ENCODE data around the gene GBX1.
A peak's percentile ranks its signal among the peaks of the same experiment; 100 is the strongest.

GBX1 gene

GRCh38 chr7:151173386-151174245 is 6.1 kb upstream of the GBX1 start:
- intact Hi-C loops (cut with micrococcal nuclease) = loop anchor here (2.0 to 5.0 kb wide), 2 partner anchors 51 to 275 kb away; no protein-coding TSS in a partner anchor
- peaks cover 7% of the 10 kb centered on the region for H3K4me1 Mint-ChIP-seq (ENCODE audit: low read depth)
- H3K36me3 Mint-ChIP-seq (ENCODE audit: low read depth) = no peaks in the 10 kb centered on the region
- peaks cover 85% of the 10 kb centered on the region for H3K27me3 Mint-ChIP-seq
- H3K4me3 Mint-ChIP-seq = no peak overlapping the region
- H3K9me3 Mint-ChIP-seq = no peaks in the 10 kb centered on the region
- no peak overlapping the region for H3K27ac Mint-ChIP-seq

- intact Hi-C loops (cut with micrococcal nuclease) = loop anchor here (1.0 to 5.0 kb wide), 3 partner anchors 50 to 274 kb away; no protein-coding TSS in a partner anchor
- Mint-ChIP-seq H3K9me3 (no peaks in the 10 kb centered on the region), H3K27ac (no peak overlapping the region), H3K36me3 (ENCODE audit: low read depth) (no peaks in the 10 kb centered on the region), H3K4me3 (no peak overlapping the region), H3K4me1 (ENCODE audit: low read depth) (peaks cover 13% of the 10 kb centered on the region), H3K27me3 (peaks cover 83% of the 10 kb centered on the region)
Observed at GRCh38 chr7:151172273-151173141, 5.0 kb upstream of the GBX1 start.

GRCh38 chr7:151168787-151169162 is 1.3 kb upstream of the GBX1 start:
- peaks cover 13% of the 10 kb centered on the region for H3K4me1 Mint-ChIP-seq (ENCODE audit: low read depth)
- intact Hi-C loops (cut with micrococcal nuclease) = loop anchor here (10.0 kb wide), 1 partner anchor 136 kb away; no protein-coding TSS in a partner anchor
- H3K4me3 Mint-ChIP-seq = peak overlapping the region; percentile 22
- H3K36me3 Mint-ChIP-seq (ENCODE audit: low read depth) = no peaks in the 10 kb centered on the region
- H3K27ac Mint-ChIP-seq = no peak overlapping the region
- peaks cover 58% of the 10 kb centered on the region for H3K27me3 Mint-ChIP-seq
- no peaks in the 10 kb centered on the region for H3K9me3 Mint-ChIP-seq

DNA sequence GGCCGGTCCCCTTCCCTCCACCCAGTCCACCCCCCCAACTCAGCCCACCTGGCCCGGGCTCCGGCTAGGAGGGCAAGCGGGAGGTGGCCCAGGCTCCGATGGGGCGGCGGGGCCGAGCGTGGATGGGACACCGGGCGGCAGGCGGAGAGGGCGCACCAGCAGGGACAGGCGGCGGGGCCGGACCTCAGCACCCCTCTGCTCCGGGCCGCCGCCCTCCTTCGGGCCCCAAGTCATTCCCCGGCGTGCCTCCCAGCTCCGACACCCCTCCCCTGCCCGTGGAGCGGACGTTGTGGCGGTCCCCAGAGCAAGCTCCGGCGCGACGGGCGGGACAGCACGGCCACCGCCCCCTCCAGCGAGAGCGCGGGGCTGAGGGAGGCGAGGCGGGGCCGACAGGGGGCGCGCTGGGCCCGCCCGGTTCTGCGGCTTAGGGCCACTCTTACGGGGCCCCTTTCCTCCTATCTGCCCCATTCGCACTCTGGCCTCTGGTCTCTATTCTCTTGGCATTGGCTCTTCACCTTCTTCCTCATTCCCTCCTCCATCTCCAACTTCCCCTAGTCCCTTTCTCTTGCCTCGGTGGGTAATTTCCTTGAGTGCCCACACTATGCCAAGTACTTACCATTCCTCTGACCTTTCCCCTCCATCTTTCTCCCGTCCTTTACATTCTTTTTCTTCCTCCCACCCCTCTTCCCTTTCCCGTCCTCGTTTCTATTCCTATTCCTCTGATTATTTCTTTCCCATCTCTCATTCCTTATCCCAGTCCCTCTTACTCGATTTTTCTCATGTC is 701 bp upstream of the GBX1 start:
- Mint-ChIP-seq H3K4me3 (peak overlapping the region; percentile 22), H3K27me3 (peaks cover 52% of the 10 kb centered on the region), H3K27ac (no peak overlapping the region), H3K36me3 (ENCODE audit: low read depth) (no peaks in the 10 kb centered on the region), H3K4me1 (ENCODE audit: low read depth) (peaks cover 13% of the 10 kb centered on the region), H3K9me3 (no peaks in the 10 kb centered on the region)
- intact Hi-C loops (cut with micrococcal nuclease) = loop anchor here (10.0 kb wide), 1 partner anchor 137 kb away; no protein-coding TSS in a partner anchor

- intact Hi-C loops (cut with micrococcal nuclease) = loop anchor here (10.0 kb wide), 1 partner anchor 138 kb away; no protein-coding TSS in a partner anchor
- Mint-ChIP-seq H3K4me1 (ENCODE audit: low read depth) (peaks cover 9% of the 10 kb centered on the region), H3K4me3 (peak overlapping the region; percentile 62), H3K9me3 (no peaks in the 10 kb centered on the region), H3K36me3 (ENCODE audit: low read depth) (no peaks in the 10 kb centered on the region), H3K27me3 (peaks cover 37% of the 10 kb centered on the region), H3K27ac (no peak overlapping the region)
Observed at GRCh38 chr7:151166629-151167196, 781 bp downstream of the GBX1 start.

DNA sequence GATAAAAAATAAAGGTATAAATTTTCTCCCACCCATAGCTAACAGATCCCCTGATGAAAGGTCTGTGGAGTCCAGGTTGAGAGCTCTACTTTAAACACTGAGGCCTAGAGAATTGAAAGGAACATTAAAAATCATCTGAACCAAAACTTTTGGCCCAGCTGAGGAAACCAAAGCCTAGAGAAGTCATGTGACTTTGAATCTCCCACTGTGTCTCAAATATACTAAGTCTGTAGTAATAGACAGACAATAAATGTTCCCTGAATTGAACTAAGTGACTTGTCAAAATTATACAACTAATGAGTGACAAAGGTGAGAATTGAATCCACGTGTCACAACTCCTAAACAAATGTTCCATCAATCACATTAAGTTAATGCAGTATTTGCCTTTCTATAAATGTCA is 5.7 kb downstream of the GBX1 start:
- Mint-ChIP-seq H3K36me3 (ENCODE audit: low read depth) (no peaks in the 10 kb centered on the region), H3K27ac (no peak overlapping the region), H3K9me3 (no peaks in the 10 kb centered on the region), H3K27me3 (peaks cover 17% of the 10 kb centered on the region), H3K4me3 (no peak overlapping the region), H3K4me1 (ENCODE audit: low read depth) (no peaks in the 10 kb centered on the region)
- intact Hi-C loops (cut with micrococcal nuclease) = loop anchor here (10.0 kb wide), 1 partner anchor 143 kb away; no protein-coding TSS in a partner anchor

DNA sequence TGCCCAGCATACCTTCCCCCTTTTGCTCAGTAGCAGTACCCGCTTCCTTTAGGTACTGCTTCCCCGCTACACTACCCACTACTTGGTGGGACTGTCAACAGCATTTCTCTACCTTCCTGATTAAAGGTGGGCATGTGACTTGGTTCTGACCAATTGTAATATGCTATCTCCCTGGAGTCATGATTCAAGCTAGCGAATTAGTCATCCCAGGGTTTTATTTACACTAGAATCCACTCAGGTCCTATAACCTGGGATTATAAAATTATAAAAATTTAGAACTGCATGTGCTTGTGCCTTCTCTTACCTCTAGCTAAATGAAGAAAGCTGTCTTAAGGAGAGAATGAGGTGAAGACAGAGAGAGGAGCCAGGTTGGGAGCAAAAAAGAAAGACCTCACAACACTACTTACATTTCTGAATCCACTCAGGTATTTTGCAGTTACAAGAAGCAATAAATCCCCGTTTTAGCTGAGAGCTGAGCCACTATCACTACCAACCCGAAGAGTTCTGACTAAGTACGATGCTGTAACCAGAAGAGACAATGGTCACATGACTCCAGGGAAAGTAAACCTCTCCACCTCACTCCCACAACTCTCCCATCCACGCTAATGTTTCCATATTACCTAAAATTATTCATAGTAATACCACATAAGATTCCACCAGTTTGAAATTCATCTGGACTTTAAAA is 9.7 kb downstream of the GBX1 start:
- no peaks in the 10 kb centered on the region for H3K4me1 Mint-ChIP-seq (ENCODE audit: low read depth)
- H3K36me3 Mint-ChIP-seq (ENCODE audit: low read depth) = no peaks in the 10 kb centered on the region
- no peak overlapping the region for H3K27ac Mint-ChIP-seq
- H3K4me3 Mint-ChIP-seq = no peak overlapping the region
- H3K27me3 Mint-ChIP-seq = peaks cover 32% of the 10 kb centered on the region
- intact Hi-C loops (cut with micrococcal nuclease) = no loop called here
- H3K9me3 Mint-ChIP-seq = no peaks in the 10 kb centered on the region

- Mint-ChIP-seq H3K4me3 (no peak overlapping the region), H3K4me1 (ENCODE audit: low read depth) (peaks cover 4% of the 10 kb centered on the region), H3K27me3 (peaks cover 34% of the 10 kb centered on the region), H3K9me3 (no peaks in the 10 kb centered on the region), H3K36me3 (ENCODE audit: low read depth) (no peaks in the 10 kb centered on the region), H3K27ac (no peak overlapping the region)
- intact Hi-C loops (cut with micrococcal nuclease) = no loop called here
Observed at GRCh38 chr7:151152643-151153513, 14.6 kb downstream of the GBX1 start.

DNA sequence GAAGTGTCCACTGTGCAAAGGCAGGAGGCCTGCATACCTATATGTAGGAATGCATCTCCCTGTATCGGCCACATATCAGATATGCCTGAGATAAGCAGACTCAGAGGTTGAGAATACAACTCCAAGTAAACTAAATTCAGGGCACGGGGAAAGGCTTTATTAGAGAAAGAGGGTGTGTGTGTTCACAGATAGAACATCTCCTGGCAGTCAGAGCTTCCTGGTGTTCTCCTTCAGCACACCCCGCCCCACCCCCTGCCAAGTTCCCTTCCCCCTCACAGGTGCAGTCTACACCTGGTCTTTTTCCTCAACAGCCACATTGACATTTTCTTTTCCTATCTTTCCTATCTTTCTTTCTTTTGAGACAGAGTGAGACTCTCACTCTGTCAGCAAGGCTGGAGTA is 17.1 kb downstream of the GBX1 start:
- intact Hi-C loops (cut with micrococcal nuclease) = no loop called here
- peaks cover 17% of the 10 kb centered on the region for H3K27me3 Mint-ChIP-seq
- no peak overlapping the region for H3K4me3 Mint-ChIP-seq
- no peaks in the 10 kb centered on the region for H3K9me3 Mint-ChIP-seq
- H3K4me1 Mint-ChIP-seq (ENCODE audit: low read depth) = peaks cover 4% of the 10 kb centered on the region
- no peaks in the 10 kb centered on the region for H3K36me3 Mint-ChIP-seq (ENCODE audit: low read depth)
- no peak overlapping the region for H3K27ac Mint-ChIP-seq

DNA sequence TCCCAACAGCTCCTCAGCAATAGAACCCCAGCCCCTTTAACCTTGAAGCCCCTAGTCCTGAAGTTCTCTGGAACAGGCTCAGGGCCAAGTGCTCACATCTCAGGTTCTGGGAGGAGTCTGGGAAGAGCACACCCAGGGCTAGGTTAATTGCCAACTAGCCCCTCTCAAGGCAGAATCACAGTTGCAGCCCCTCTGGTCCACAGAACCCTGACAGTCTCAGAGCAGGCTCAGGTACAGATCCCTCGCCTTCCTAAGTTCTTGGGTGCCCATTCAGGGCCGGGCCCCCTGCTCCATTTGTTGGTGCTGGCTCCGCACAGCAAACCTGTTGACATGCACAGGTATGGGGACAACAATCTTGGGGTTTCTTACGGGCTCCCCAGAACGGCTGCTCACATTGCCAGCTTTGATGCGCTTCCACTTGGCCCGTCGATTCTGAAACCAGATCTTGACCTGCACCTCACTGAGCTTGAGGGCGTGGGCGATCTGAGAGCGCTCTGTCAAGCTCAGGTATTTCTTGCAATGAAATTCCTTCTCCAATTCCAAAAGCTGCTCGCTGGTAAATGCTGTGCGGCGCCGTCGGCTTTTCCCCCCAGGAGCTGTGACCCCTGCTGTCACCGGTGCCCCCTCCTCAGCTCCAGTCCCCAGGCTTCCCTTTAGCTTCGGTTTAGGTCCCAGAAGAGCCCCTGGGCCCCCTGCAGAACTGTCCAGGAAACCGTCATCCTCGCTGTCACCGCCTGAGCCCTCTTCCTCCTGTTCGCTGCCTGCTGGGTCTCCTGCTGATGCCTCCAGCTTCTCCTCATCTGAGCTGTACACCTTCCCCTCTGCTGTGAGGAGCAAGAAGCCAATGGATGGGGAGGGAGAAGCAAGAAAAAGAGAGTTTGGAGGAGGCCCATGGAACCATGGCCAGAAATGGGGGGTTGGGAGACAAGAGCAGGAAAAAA is 18.9 kb downstream of the GBX1 start:
- peaks cover 4% of the 10 kb centered on the region for H3K4me1 Mint-ChIP-seq (ENCODE audit: low read depth)
- H3K27ac Mint-ChIP-seq = no peak overlapping the region
- intact Hi-C loops (cut with micrococcal nuclease) = no loop called here
- H3K36me3 Mint-ChIP-seq (ENCODE audit: low read depth) = peaks cover 16% of the 10 kb centered on the region
- peaks cover 11% of the 10 kb centered on the region for H3K27me3 Mint-ChIP-seq
- H3K4me3 Mint-ChIP-seq = no peak overlapping the region
- H3K9me3 Mint-ChIP-seq = no peaks in the 10 kb centered on the region

DNA sequence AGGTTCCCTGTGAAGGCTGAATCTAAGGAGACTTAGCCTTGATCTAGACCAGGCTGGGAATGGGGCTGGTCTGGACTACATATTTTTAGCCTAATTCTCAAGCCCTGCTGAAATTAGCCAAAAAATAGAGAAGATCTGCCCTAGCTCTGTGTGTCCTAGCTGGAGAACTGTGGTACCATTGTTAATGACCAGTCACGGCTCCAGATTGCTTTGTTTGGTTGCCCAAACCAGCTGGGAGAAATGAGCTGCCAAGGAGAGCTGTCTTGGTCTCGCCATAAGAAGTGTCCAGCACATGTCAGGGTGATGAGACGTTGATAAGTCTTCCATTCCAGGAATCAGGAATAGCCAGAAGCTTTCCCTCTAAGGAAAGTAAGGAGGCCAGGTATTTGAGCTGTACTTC is 20.7 kb downstream of the GBX1 start:
- Mint-ChIP-seq H3K27ac (no peak overlapping the region), H3K4me1 (ENCODE audit: low read depth) (peaks cover 4% of the 10 kb centered on the region), H3K9me3 (no peaks in the 10 kb centered on the region), H3K27me3 (peaks cover 11% of the 10 kb centered on the region), H3K4me3 (no peak overlapping the region), H3K36me3 (ENCODE audit: low read depth) (peaks cover 34% of the 10 kb centered on the region)
- intact Hi-C loops (cut with micrococcal nuclease) = no loop called here

Data from dendritic cell treated with granulocyte-macrophage colony-stimulating factor and Interleukin-4, amounts not matched to agents 40 ng/mL and 50 ng/mL, for 4 days (primary cell).